Raji (cell line): ENCODE measurements around the gene PKP2.

Experiments
- POLR2A ChIP-seq: IDR thresholded peaks from 2 replicates; pipeline ENCODE4 v1.6.1; 2011; ENCODE audit warnings: low read depth, low read length, control low read depth; ENCODE audit not compliant: insufficient read depth

PKP2 gene

DNA sequence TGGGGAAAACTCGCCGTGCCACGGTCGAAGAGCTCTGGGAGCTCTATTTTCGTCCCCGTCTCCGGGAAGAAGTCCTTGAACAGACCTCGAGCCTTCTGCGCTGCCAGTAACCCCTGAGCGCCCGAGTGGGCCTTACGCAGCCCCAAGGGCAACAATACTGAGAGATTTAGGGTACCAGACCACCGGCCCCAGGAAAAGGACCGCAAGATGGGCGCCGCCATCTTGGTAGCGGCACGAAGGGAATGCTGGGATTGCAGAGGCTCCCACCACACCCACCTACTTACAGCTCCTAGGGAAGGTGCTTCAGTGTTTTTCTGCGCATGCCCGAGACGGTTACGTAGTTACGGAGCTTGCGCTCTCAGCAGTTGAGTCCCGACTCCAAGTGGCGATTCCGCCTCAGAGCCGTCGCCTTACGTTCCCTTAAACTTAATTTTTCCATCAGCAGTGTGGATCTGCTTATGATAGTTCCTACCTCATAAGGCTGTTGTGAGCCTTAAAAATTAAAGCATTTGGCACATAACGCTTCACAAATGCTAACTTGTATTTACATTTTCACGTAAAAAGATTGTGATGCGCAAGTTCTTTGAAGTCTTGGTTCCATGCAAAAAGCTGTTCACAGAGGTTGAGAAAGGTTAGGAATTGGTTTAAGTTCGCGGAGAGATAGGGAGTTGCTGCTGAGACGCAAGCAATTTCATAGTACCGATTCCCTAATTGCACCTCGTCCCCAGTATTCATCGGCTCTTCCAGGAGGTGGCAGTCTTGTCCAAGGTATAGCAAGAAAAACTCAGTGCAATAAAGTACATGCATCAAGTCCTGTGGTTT, 140.7 kb downstream of the PKP2 start, which contains the start of gene YARS2:
Gene YARS2, minus strand, starts transcription at position 244 of the 822 bp plus-strand sequence. Its CDS starts 23 bp downstream, at position 221.
- TF ChIP-seq POLR2A, result peak; percentile 92

DNA sequence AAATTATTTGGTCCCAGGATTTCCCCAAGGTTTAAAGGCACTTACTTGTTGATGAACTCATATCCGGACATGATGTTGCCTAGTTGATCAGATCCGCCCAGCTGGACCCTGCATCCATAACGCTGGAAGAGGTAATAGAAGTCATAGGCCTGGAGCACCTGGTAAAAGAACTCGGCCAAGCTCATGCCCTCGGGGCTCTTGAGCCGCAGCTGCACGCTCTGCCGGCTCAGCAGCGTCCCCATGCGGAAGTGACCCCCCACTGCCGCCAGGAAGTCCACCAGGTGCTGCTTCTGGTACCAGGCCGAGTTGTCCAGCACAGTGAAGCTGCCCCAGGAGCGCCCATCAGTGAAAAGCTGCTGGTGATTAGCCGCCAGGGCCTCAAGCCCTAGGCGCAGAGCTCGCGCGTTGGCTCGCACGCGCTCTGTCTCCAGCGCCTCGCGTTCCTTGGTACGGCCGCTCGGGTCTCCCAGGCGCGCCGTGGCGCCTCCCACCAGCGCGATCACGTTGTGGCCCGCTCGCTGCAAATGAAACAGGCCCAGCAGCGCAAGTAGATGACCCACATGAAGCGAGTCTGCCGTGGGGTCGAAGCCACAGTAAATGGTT, 141.4 kb downstream of the PKP2 start:
- no peak; the same call in 1 of the 2 replicates for TF ChIP-seq POLR2A

DNA sequence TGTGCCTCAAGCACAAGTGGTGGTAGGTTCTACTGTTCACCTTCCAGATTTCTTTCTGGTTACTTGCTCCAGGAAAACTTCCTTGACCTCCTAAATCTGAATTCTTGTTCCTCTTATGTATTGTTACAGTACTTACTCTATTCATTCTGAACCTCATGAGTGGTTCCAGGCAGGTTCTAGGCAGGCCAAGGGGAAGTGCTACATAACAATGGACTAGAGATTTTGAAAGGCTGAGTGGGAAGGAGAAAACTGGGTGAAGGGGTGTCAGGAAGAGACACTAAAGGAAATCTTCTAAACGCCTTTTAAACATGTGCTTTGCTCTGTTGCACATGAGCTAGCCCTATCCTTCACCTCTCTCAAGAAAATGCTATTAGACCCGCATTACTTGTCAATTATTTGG, 142.5 kb downstream of the PKP2 start:
- no peak for TF ChIP-seq POLR2A

DNA sequence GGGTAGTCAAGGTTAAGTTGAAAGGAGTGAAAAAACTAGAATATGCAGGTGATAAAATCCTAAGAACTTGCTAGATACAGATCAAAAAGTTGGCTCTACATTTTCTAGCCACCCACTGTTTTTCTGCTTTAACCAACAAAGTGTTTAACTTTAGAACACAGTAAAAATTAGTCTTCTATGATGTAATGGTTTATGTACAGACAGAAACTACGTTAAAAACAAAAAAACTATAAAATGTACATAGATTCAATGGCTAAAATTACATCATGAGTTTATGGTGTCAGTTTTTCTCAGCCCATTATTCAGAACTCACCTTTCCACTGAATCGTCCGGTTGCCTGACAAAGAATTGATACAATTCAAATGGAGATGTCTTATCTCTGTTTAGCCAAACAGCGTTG, 143.0 kb downstream of the PKP2 start:
- TF ChIP-seq POLR2A, result no peak

DNA sequence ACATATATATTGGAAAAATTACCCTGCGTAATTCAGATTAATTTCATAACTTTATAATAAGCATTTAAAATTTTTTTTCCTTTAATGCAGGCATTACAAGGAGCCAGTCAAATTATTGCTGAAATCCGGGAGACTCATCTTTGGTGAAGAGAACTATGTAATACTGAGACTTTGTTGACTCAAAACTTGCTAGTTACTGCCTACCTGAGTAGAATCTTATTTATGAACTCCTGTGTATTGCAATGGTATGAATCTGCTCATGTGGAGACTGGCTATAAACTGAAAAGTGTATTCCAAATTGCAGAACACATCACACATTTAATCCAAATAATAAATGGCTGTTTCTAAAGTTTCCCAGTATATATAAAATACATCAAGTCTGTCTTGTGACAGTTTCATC, 153.3 kb downstream of the PKP2 start:
- TF ChIP-seq POLR2A, result no peak

- TF ChIP-seq POLR2A, result no peak
Observed at GRCh38 chr12:32742133-32742532, 154.4 kb downstream of the PKP2 start.
